ACC112 (cell line): Measurements from ENCODE around the gene PRKD3.

ENCODE experiments used
- H2AFZ ChIP-seq: fragments of 200-600 bp; sonication (generic); one replicate; pipeline ENCODE4 v1.6.0; 2017; ENCODE audit warnings: antibody characterized with exemption, low read length; ENCODE audit not compliant: unreplicated experiment
- H3K27ac ChIP-seq: fragments of 200-600 bp; sonication (generic); 2 replicates; pipeline ENCODE4 v1.5.1; 2014; ENCODE audit warnings: low read depth, mild to moderate bottlenecking, antibody characterized with exemption, low read length, moderate library complexity
- H3K27me3 ChIP-seq: fragments of 200-600 bp; sonication (generic); 2 replicates; pipeline ENCODE4 v1.6.1; 2014; ENCODE audit warnings: mild to moderate bottlenecking, antibody characterized with exemption, low read length, moderate library complexity, mixed read lengths; ENCODE audit not compliant: insufficient read depth
- H3K36me3 ChIP-seq: fragments of 200-600 bp; sonication (generic); 2 replicates; pipeline ENCODE4 v1.6.1; 2016; ENCODE audit warnings: mild to moderate bottlenecking, antibody characterized with exemption, low read length, moderate library complexity, mixed read lengths; ENCODE audit not compliant: insufficient read depth
- H3K4me1 ChIP-seq: fragments of 200-600 bp; sonication (generic); one replicate; pipeline ENCODE4 v1.6.1; 2016; ENCODE audit warnings: low read length, mixed read lengths; ENCODE audit not compliant: insufficient read depth, unreplicated experiment, control insufficient read depth
- H3K4me3 ChIP-seq: fragments of 200-600 bp; sonication (generic); 2 replicates; pipeline ENCODE4 v1.5.1; 2014; ENCODE audit warnings: mild to moderate bottlenecking, low read depth, low read length
- H3K79me2 ChIP-seq: fragments of 200-600 bp; sonication (generic); one replicate; pipeline ENCODE4 v1.6.0; 2016; ENCODE audit warnings: low read length; ENCODE audit not compliant: control insufficient read depth, unreplicated experiment, insufficient read depth

Gene PRKD3

DNA sequence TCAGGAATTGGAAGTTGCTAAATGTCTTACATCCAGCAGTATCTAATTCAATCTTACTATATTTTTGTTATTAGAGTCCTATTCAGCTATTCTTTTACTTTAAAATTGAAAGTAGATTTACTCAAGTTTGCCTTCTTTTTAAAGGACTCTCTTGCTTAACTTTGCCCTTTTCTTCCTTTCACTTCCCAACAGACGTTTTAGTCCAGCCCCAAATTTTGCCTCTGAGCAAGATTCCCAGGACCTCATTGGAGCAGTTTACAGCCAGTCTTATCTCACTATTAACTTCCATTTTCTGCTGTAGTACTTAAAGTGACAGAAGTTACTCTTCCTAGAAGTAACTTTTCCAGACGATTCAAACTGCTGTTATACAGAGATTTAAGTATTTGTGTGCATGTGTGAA, 1.7 kb upstream of the PRKD3 start:
- Histone ChIP-seq H3K4me1 (peaks cover 18% of the 10 kb centered on the region), H3K36me3 (no peaks in the 10 kb centered on the region), H3K27me3 (no peaks in the 10 kb centered on the region), H2AFZ (peak overlapping the region; percentile 52), H3K4me3 (peak overlapping the region; percentile 98), H3K79me2 (peaks cover 30% of the 10 kb centered on the region), H3K27ac (peak overlapping the region; percentile 64)

GRCh38 chr2:37325625-37326071, 1.0 kb upstream of the PRKD3 start:
- Histone ChIP-seq H3K79me2 (peaks cover 36% of the 10 kb centered on the region), H3K27ac (peak overlapping the region; percentile 64), H2AFZ (peak overlapping the region; percentile 96), H3K36me3 (no peaks in the 10 kb centered on the region), H3K4me3 (peak overlapping the region; percentile 98), H3K4me1 (peaks cover 21% of the 10 kb centered on the region), H3K27me3 (no peaks in the 10 kb centered on the region)

GRCh38 chr2:37324536-37324785, 172 bp downstream of the PRKD3 start:
- Histone ChIP-seq H2AFZ (no peak overlapping the region), H3K79me2 (peaks cover 48% of the 10 kb centered on the region), H3K27me3 (no peaks in the 10 kb centered on the region), H3K4me3 (peak overlapping the region; percentile 98), H3K36me3 (no peaks in the 10 kb centered on the region), H3K27ac (peak overlapping the region; percentile 58), H3K4me1 (peaks cover 23% of the 10 kb centered on the region)

DNA sequence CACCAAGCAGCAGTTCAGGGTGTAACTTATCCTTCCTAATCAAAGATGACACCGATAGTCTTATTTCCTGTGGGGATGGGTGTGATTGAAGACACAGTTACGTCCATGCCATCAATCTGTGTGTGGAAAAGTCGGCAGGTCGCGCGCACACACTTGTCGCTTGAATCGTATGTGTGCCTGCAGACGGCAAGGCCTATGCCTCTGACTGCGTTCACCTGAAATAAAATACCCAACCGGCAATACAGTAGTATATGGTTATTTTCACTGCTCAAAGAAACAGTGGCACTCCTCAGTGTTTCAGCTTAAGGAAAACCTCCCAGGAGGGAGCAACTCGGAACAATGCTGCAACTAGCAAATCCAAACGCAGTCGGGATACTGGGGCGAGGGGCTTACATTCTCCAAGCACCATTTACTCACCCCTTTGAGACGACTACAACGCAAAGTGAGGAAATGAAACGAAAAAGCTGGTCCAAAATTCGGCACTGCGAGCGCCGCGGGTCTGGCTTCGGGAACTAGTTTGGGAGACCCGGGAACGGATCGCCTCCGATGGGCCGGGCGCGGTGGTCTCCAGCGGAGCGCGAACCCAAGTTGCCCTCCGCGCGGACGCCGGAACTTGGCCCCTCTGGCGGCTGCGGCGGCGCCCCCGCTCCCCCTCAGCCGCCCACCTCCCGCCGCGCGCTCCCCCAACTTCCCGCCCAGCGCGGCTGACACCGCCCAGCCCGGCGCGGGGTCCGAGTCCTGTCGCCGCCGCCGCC, 675 bp downstream of the PRKD3 start:
- Histone ChIP-seq H3K4me1 (peaks cover 28% of the 10 kb centered on the region), H3K27ac (peak overlapping the region; percentile 58), H3K36me3 (no peaks in the 10 kb centered on the region), H3K27me3 (no peaks in the 10 kb centered on the region), H3K79me2 (peaks cover 53% of the 10 kb centered on the region), H3K4me3 (peak overlapping the region; percentile 98), H2AFZ (peak overlapping the region; percentile 89)

DNA sequence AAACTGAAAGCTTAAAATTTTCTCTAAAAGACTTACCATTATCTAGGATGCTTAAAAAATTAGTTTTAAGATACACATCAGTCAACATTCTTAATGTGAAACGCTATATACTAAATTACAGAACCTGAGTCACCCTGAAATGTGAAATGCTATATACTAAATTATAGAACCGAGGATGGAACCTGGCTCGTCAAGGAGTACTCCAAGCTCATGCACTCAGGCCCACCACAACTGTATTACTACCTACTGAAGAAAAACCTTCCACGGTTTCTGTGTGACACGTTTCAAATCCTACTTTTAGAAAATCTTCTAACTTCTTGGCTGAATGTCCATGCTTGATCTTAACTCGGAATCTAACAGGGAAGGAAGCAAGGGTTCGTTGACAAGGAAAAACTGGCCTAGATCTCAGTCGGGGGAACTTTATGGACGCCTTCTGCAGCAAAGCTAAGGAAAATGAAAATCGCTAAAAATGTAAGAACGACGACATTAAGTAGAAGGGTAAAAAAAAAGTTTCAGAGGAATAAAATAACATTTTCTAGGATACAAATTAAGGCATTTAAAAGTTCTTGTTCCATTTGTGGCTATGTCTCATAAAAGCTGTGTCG, 1.4 kb downstream of the PRKD3 start:
- Histone ChIP-seq H3K4me1 (peaks cover 35% of the 10 kb centered on the region), H2AFZ (peak overlapping the region; percentile 89), H3K4me3 (peak overlapping the region; percentile 98), H3K27ac (peak overlapping the region; percentile 58), H3K27me3 (no peaks in the 10 kb centered on the region), H3K79me2 (peaks cover 59% of the 10 kb centered on the region), H3K36me3 (0 out of 2 replicates have a peak, but pooled peaks cover under 1% of the 10 kb centered on the region)

GRCh38 chr2:37322368-37322767, 2.3 kb downstream of the PRKD3 start:
- peaks cover 39% of the 10 kb centered on the region for H3K4me1 ChIP-seq
- no peak overlapping the region for H3K27ac ChIP-seq
- no peak overlapping the region for H2AFZ ChIP-seq
- no peaks in the 10 kb centered on the region for H3K27me3 ChIP-seq
- H3K4me3 ChIP-seq, result peak overlapping the region; percentile 98
- H3K79me2 ChIP-seq, result peaks cover 69% of the 10 kb centered on the region
- 0 out of 2 replicates have a peak, but pooled peaks cover 6% of the 10 kb centered on the region for H3K36me3 ChIP-seq

GRCh38 chr2:37321029-37321682, 3.5 kb downstream of the PRKD3 start:
- Histone ChIP-seq H3K27me3 (no peaks in the 10 kb centered on the region), H3K4me1 (peaks cover 36% of the 10 kb centered on the region), H3K4me3 (no peak overlapping the region; the same call in 1 of the 2 replicates), H3K36me3 (peaks cover 8% of the 10 kb centered on the region; the same call in 1 of the 2 replicates), H3K27ac (no peak overlapping the region), H2AFZ (no peak overlapping the region), H3K79me2 (peaks cover 81% of the 10 kb centered on the region)

DNA sequence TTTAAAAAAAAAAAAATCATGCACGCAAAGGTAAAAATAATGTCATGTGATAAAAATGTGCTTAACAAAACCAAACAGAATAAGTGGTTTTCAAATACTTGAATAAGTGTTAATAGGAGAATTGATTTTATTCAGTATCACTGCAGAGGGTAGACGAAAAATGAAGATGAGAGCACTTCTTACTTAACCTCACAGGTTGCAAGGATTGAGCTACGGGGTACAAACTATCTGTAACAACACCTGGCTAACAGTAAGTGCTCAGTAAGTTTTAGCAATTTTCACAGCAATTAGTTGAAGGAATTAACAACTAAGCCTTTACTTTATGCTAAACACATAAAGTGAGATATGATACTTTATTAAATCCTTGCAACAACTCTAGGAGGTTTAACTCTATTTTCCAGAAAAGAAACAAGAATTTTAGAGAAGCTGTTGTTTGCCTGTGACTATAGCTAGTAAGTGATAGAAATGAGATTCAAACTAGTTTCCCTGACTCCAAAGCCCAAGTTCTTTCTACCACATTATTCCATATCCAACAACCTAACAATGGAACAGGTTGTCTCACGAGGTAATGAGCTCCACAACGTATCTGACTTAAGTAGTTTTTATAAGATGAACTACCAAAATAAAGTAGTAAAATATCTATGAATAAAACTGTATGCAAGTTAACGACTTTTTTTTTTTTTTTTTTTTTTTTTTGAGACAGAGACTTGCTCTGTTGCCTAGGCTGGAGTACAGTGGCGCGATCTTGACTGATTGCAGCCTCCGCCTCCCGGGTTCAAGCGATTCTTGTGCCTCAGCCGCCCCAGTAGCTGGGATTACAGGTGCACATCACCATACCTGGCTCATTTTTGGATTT, 4.7 kb downstream of the PRKD3 start:
- Histone ChIP-seq H3K79me2 (peaks cover 92% of the 10 kb centered on the region), H3K36me3 (peaks cover 11% of the 10 kb centered on the region; the same call in 1 of the 2 replicates), H2AFZ (no peak overlapping the region), H3K4me1 (peaks cover 36% of the 10 kb centered on the region), H3K27ac (no peak overlapping the region), H3K27me3 (no peaks in the 10 kb centered on the region), H3K4me3 (no peak overlapping the region)

DNA sequence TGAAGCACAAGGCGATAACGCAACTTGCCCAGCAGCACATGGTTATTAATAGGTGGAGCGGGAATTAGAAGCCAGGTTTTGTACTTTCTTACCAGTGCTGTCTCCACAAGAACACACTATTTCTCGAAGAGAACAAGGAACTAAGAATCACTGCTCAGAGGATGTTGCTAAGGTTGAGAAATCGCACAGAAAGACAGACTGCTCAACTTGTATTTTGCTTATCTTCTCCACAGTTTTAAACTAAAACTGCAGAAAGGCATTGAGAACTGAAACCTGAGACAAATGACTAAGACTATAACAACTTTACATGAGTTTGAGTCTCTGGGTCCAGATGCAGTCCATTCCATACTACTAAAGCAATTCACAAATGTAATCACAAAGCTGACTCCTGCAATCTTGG, 6.2 kb downstream of the PRKD3 start:
- Histone ChIP-seq H3K36me3 (peaks cover 11% of the 10 kb centered on the region; the same call in 1 of the 2 replicates), H3K79me2 (peaks cover 97% of the 10 kb centered on the region), H3K27ac (no peak overlapping the region), H3K4me3 (no peak overlapping the region), H3K4me1 (peaks cover 36% of the 10 kb centered on the region), H2AFZ (no peak overlapping the region), H3K27me3 (no peaks in the 10 kb centered on the region)

DNA sequence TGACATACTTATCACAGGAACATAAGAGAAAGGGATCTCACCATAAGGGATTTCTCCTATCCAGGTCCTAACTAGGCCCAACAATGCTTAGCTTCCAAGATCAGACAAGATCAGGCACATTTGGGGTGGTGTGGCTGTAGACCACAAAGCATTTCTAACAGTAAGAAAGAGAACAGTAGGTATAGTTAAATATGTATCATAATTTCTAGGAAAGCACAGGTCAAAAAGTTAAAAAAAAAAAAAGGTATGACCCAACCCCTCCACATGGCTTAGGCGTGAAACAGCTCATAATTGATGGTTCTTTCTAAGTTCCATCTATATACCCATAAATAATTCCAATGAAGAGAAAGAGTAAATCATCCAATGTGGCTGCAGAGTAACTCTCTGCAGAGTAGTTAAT, 6.9 kb downstream of the PRKD3 start:
- Histone ChIP-seq H3K79me2 (peaks cover 96% of the 10 kb centered on the region), H3K27me3 (no peaks in the 10 kb centered on the region), H3K36me3 (peaks cover 11% of the 10 kb centered on the region; the same call in 1 of the 2 replicates), H3K4me3 (no peak overlapping the region), H2AFZ (no peak overlapping the region), H3K27ac (no peak overlapping the region), H3K4me1 (peaks cover 36% of the 10 kb centered on the region)
